ENCODE data around the gene GOLGA8N. TPM values are rescaled to one million over a fixed set of nuclear protein-coding genes. Genes with fewer than 3 reads are reported as not detected.
"Not testable (repeated sequence)": the region's sequence is repeated elsewhere in the genome, so short reads cannot be mapped to it uniquely, and the experiment has no call there.

GOLGA8N gene
- total RNA-seq (2022): 0.41 and 0.42 TPM in 2 replicates
- percentile 11 among the genes with signal in this experiment for Bru-seq, nascent RNA
- BruChase-seq, experiment 1, labeled RNA remaining after a 2-hour chase: percentile 19 among the genes with signal in this experiment
- BruChase-seq, experiment 2, labeled RNA remaining after a 6-hour chase: percentile 28 among the genes with signal in this experiment
- long read RNA-seq: 0 reads

DNA sequence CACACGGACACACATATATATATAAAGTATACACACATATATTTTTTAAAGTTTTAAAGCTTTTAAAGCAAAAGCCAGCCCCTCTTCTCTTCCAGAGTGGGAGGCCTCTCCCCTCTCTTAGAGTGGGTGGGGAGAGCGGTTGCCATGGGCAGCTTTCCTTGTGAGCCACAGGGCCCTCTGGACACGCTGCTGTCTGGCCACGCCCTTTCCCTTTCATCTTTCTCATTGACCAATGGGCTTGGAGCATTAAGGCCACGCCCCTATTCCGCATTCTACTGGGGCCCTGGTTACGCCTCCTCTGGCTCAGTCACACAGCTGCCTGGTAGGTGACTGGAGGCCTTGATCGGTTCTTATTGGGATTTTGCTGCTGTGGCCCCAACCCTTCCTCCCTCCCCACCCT lies at the start of gene GOLGA8N:
TSS of gene GOLGA8N (plus strand) at position 306 of the 400 bp plus-strand sequence.
- H3K36me3 ChIP-seq (ENCODE audit: control insufficient read depth, insufficient read depth, low read length); H3K9me3 ChIP-seq; H3K4me1 ChIP-seq; BruUV-seq (replicated peaks); H3K27me3 ChIP-seq (replicated peaks; ENCODE audit: control insufficient read depth, insufficient read depth, low read length); H3K9me3 Mint-ChIP-seq (ENCODE audit: unreplicated experiment); H3K27ac Mint-ChIP-seq (ENCODE audit: unreplicated experiment); H3K27me3 Mint-ChIP-seq (ENCODE audit: insufficient read depth, unreplicated experiment); H3K4me3 Mint-ChIP-seq (ENCODE audit: unreplicated experiment); H3K4me1 Mint-ChIP-seq (ENCODE audit: low read depth, unreplicated experiment); CTCF ChIA-PET; H3K36me3 Mint-ChIP-seq (ENCODE audit: insufficient read depth, unreplicated experiment); intact Hi-C loops (cut with micrococcal nuclease; ENCODE audit: unreplicated experiment); DNase-seq; POLR2A ChIA-PET; H3K4me3 ChIP-seq (ENCODE audit: low read depth, low read length): not testable (repeated sequence)

DNA sequence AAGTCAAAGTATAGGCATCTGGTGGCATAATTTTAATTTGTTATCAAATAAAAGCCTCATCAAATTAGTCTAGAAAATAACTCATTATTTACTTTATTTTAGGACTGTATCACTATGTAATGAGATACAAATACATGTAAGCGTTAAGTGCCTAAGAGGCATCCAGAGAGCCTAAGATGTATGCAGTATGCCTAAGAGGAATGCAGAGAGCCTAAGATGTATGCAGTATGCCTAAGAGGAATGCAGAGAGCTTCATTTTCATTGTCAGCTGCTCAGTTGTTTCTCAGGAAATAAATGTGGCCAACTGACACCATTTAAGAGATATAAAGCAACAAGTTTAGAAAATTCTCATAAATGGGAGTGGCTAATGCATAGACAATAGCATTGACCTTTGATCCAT lies 49.8 kb upstream of the GOLGA8N start:
- H3K4me1 ChIP-seq; BruUV-seq (replicated peaks); H3K9me3 ChIP-seq; H3K36me3 Mint-ChIP-seq (ENCODE audit: insufficient read depth, unreplicated experiment); H3K27ac Mint-ChIP-seq (ENCODE audit: unreplicated experiment); H3K4me3 Mint-ChIP-seq (ENCODE audit: unreplicated experiment); POLR2A ChIA-PET; H3K9me3 Mint-ChIP-seq (ENCODE audit: unreplicated experiment); DNase-seq; intact Hi-C loops (cut with micrococcal nuclease; ENCODE audit: unreplicated experiment); H3K27me3 Mint-ChIP-seq (ENCODE audit: insufficient read depth, unreplicated experiment); H3K27me3 ChIP-seq (replicated peaks; ENCODE audit: control insufficient read depth, insufficient read depth, low read length); H3K36me3 ChIP-seq (ENCODE audit: control insufficient read depth, insufficient read depth, low read length); H3K4me3 ChIP-seq (ENCODE audit: low read depth, low read length); CTCF ChIA-PET; H3K4me1 Mint-ChIP-seq (ENCODE audit: low read depth, unreplicated experiment): not testable (repeated sequence)

DNA sequence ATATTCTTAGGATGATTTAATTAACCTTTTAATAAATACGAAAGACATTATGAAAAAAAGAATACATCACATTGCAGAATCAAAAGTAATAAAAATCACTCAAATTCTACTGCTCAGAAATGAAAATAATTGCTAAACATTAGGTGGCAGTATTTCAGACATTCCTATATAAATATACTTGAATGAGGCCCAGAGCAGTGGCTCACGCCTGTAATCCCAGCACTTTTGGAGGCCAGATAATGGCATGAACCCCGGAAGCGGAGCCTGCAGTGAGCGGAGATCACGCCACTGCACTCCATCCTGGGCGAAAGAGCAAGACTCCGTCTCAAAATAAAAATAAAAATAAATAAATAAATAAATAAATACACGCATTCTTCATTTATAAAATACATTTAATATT lies 48.1 kb upstream of the GOLGA8N start:
- H3K27me3 Mint-ChIP-seq (ENCODE audit: insufficient read depth, unreplicated experiment); intact Hi-C loops (cut with micrococcal nuclease; ENCODE audit: unreplicated experiment); H3K4me3 ChIP-seq (ENCODE audit: low read depth, low read length); H3K4me3 Mint-ChIP-seq (ENCODE audit: unreplicated experiment); CTCF ChIA-PET; H3K4me1 ChIP-seq; H3K9me3 Mint-ChIP-seq (ENCODE audit: unreplicated experiment); H3K4me1 Mint-ChIP-seq (ENCODE audit: low read depth, unreplicated experiment); DNase-seq; POLR2A ChIA-PET; BruUV-seq (replicated peaks); H3K36me3 Mint-ChIP-seq (ENCODE audit: insufficient read depth, unreplicated experiment); H3K9me3 ChIP-seq; H3K36me3 ChIP-seq (ENCODE audit: control insufficient read depth, insufficient read depth, low read length); H3K27ac Mint-ChIP-seq (ENCODE audit: unreplicated experiment); H3K27me3 ChIP-seq (replicated peaks; ENCODE audit: control insufficient read depth, insufficient read depth, low read length): not testable (repeated sequence)

DNA sequence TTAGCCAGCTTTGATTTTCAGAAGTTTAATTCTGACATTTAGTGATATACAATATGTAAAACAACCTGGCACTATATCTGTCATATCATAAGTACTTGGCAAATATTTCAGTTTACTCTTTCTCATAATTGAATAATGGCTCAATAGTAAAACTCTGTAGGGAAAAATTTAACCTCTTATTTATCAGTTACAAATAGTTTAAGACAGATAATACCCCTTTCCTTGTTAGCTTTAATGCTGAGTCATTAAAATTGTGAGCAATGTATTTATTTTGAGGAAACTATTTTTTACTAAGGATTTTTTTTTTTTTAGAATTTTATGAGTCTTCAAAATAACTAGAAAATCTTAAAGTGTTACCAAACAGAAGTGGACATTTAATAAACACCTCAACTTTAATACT lies 38.7 kb upstream of the GOLGA8N start:
- H3K4me1 Mint-ChIP-seq (ENCODE audit: low read depth, unreplicated experiment); H3K27me3 Mint-ChIP-seq (ENCODE audit: insufficient read depth, unreplicated experiment); H3K36me3 Mint-ChIP-seq (ENCODE audit: insufficient read depth, unreplicated experiment); BruUV-seq (replicated peaks); H3K4me1 ChIP-seq; H3K4me3 Mint-ChIP-seq (ENCODE audit: unreplicated experiment); DNase-seq; intact Hi-C loops (cut with micrococcal nuclease; ENCODE audit: unreplicated experiment); H3K9me3 Mint-ChIP-seq (ENCODE audit: unreplicated experiment); H3K4me3 ChIP-seq (ENCODE audit: low read depth, low read length); H3K27ac Mint-ChIP-seq (ENCODE audit: unreplicated experiment); H3K36me3 ChIP-seq (ENCODE audit: control insufficient read depth, insufficient read depth, low read length); H3K9me3 ChIP-seq; CTCF ChIA-PET; H3K27me3 ChIP-seq (replicated peaks; ENCODE audit: control insufficient read depth, insufficient read depth, low read length); POLR2A ChIA-PET: not testable (repeated sequence)

DNA sequence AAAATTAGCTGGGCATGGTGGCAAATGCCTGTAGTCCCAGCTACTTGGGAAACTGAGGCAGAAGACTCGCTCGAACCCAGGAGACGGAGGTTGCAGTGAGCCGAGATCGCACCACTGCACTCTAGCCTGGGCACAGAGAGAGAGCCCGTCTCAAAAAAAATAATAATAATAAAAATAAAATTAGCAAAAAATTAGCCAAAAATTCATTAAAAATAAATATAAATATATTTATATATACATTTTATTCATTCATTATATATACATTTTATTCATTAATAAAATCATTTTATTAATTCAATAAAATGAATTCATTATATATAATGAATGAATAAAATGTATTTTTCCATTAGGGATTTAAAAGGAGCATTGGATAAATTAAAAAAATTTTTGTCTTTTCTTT lies 31.1 kb upstream of the GOLGA8N start:
- H3K27ac Mint-ChIP-seq (ENCODE audit: unreplicated experiment); DNase-seq; H3K4me1 Mint-ChIP-seq (ENCODE audit: low read depth, unreplicated experiment); H3K9me3 Mint-ChIP-seq (ENCODE audit: unreplicated experiment); BruUV-seq (replicated peaks); H3K36me3 Mint-ChIP-seq (ENCODE audit: insufficient read depth, unreplicated experiment); H3K27me3 Mint-ChIP-seq (ENCODE audit: insufficient read depth, unreplicated experiment); H3K4me1 ChIP-seq; H3K4me3 ChIP-seq (ENCODE audit: low read depth, low read length); H3K27me3 ChIP-seq (replicated peaks; ENCODE audit: control insufficient read depth, insufficient read depth, low read length); POLR2A ChIA-PET; H3K36me3 ChIP-seq (ENCODE audit: control insufficient read depth, insufficient read depth, low read length); H3K9me3 ChIP-seq; H3K4me3 Mint-ChIP-seq (ENCODE audit: unreplicated experiment); intact Hi-C loops (cut with micrococcal nuclease; ENCODE audit: unreplicated experiment); CTCF ChIA-PET: not testable (repeated sequence)

DNA sequence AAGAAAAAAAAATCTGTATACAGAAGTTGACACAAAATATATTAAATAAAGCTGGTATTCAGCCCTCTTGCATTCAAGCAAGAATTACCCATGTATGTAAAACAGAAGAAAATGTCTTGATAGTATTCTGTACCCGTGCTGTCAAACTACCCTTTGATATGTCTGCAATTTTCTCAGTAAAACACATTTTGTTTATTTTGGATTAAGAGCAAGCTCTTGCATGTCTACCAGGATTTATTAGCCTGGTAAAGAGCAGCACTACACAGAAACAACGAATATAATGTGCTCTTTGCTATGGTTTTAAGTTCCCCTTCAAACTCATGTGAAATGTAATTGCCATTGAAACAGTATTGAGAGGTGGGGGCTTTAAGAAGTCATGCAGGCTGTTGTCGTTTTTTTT lies 24.3 kb upstream of the GOLGA8N start:
- H3K4me1 Mint-ChIP-seq (ENCODE audit: low read depth, unreplicated experiment); H3K36me3 ChIP-seq (ENCODE audit: control insufficient read depth, insufficient read depth, low read length); CTCF ChIA-PET; H3K27me3 ChIP-seq (replicated peaks; ENCODE audit: control insufficient read depth, insufficient read depth, low read length); H3K36me3 Mint-ChIP-seq (ENCODE audit: insufficient read depth, unreplicated experiment); H3K27me3 Mint-ChIP-seq (ENCODE audit: insufficient read depth, unreplicated experiment); H3K4me3 Mint-ChIP-seq (ENCODE audit: unreplicated experiment); DNase-seq; H3K9me3 Mint-ChIP-seq (ENCODE audit: unreplicated experiment); POLR2A ChIA-PET; H3K4me1 ChIP-seq; H3K9me3 ChIP-seq; BruUV-seq (replicated peaks); intact Hi-C loops (cut with micrococcal nuclease; ENCODE audit: unreplicated experiment); H3K4me3 ChIP-seq (ENCODE audit: low read depth, low read length); H3K27ac Mint-ChIP-seq (ENCODE audit: unreplicated experiment): not testable (repeated sequence)

DNA sequence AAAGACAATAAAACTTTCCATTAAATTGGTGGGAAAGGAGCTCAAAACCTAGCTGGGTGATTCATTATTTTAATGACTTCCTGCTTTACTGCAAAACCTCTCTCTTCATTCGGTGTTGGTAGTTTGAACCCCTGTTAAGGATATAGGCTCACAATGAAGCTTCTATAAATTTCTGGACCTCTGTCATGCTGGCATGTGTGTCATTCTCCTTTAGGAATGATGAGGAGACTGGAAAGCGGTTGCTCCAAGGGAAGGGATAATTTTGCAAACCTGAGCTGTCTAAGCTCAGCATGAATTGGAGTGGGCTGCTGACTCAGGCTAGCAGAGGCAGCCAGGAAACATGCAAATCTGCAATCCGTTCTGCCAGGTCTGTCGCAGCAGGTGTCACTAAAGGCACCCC lies 14.8 kb upstream of the GOLGA8N start:
- DNase-seq; H3K4me3 ChIP-seq (ENCODE audit: low read depth, low read length); H3K4me3 Mint-ChIP-seq (ENCODE audit: unreplicated experiment); H3K36me3 Mint-ChIP-seq (ENCODE audit: insufficient read depth, unreplicated experiment); BruUV-seq (replicated peaks); H3K36me3 ChIP-seq (ENCODE audit: control insufficient read depth, insufficient read depth, low read length); H3K27me3 Mint-ChIP-seq (ENCODE audit: insufficient read depth, unreplicated experiment); H3K9me3 ChIP-seq; intact Hi-C loops (cut with micrococcal nuclease; ENCODE audit: unreplicated experiment); CTCF ChIA-PET; H3K27me3 ChIP-seq (replicated peaks; ENCODE audit: control insufficient read depth, insufficient read depth, low read length); H3K9me3 Mint-ChIP-seq (ENCODE audit: unreplicated experiment); H3K27ac Mint-ChIP-seq (ENCODE audit: unreplicated experiment); POLR2A ChIA-PET; H3K4me1 Mint-ChIP-seq (ENCODE audit: low read depth, unreplicated experiment); H3K4me1 ChIP-seq: not testable (repeated sequence)
